H1 (cell line): ENCODE data around the gene DOCK9.

Source experiments
- ASH2L ChIP-seq: fragments of 200-600, 300-600 bp; sonication (generic); IDR thresholded peaks from one replicate; pipeline ENCODE4 v1.7.1; 2017; ENCODE audit warnings: low read length
- CHD2 ChIP-seq: IDR thresholded peaks from 2 replicates; pipeline ENCODE4 v1.6.1; 2012; ENCODE audit warnings: low read length, improper control_type of control experiment
- CTCF ChIP-seq, 3 experiments: IDR thresholded peaks; 1 replicate in 2 of 3; 2 replicates in 1 of 3; pipeline versions ENCODE4 v1.5.1 to v1.6.1; 2011; ENCODE audit warnings: low read length in 3 of 3, mild to moderate bottlenecking in 3 of 3, inconsistent platforms in 2 of 3, low read depth in 1 of 3, moderate library complexity in 1 of 3; ENCODE audit not compliant: insufficient read depth in 1 of 3; ENCODE audit errors: control extremely low read depth in 1 of 3
- FOSL1 ChIP-seq: IDR thresholded peaks from 2 replicates; pipeline ENCODE4 v1.6.1; 2011; ENCODE audit warnings: mild to moderate bottlenecking, low read depth, low read length, moderate library complexity; ENCODE audit not compliant: insufficient read depth
- MAFK ChIP-seq: IDR thresholded peaks from 2 replicates; pipeline ENCODE4 v1.6.1; 2012; ENCODE audit warnings: low read depth, mild to moderate bottlenecking, improper control_type of control experiment, low read length
- POLR2A ChIP-seq, 2 experiments: IDR thresholded peaks; 1 replicate in 1 of 2; 2 replicates in 1 of 2; pipeline ENCODE4 v1.6.1; 2011; ENCODE audit warnings: low read depth in 2 of 2, low read length in 2 of 2, mild to moderate bottlenecking in 2 of 2; ENCODE audit errors: control extremely low read depth in 1 of 2
- POLR2AphosphoS5 ChIP-seq: IDR thresholded peaks from 2 replicates; pipeline ENCODE4 v1.6.1; 2011; ENCODE audit warnings: low read depth, low read length
- SIN3A ChIP-seq, 2 experiments: IDR thresholded peaks in 1 of 2; conservative IDR thresholded peaks in 1 of 2; 2 replicates each; pipeline ENCODE4 v1.6.1; 2011 to 2012; ENCODE audit warnings: low read length in 2 of 2, improper control_type of control experiment in 1 of 2, low read depth in 1 of 2, mild to moderate bottlenecking in 1 of 2
- SP1 ChIP-seq: IDR thresholded peaks from 2 replicates; pipeline ENCODE4 v1.6.1; 2011; ENCODE audit warnings: low read depth, low read length
- TAF1 ChIP-seq: IDR thresholded peaks from 2 replicates; pipeline ENCODE4 v1.6.1; 2011; ENCODE audit warnings: mild to moderate bottlenecking, low read depth, low read length
- TBP ChIP-seq: IDR thresholded peaks from 2 replicates; pipeline ENCODE4 v1.6.1; 2011; ENCODE audit warnings: low read depth, low read length, improper control_type of control experiment
- YY1 ChIP-seq: IDR thresholded peaks from 2 replicates; pipeline ENCODE4 v1.6.1; 2011; ENCODE audit warnings: low read depth, mild to moderate bottlenecking, low read length
- ZNF274 ChIP-seq: IDR thresholded peaks from 2 replicates; pipeline ENCODE4 v1.7.0; 2012; ENCODE audit warnings: low read length, borderline replicate concordance; ENCODE audit errors: extremely low read depth

GRCh38 chr13:98845742-98846141 is 132.1 kb downstream of the DOCK9 start:
- TF ChIP-seq SP1 (no peak), CHD2 (no peak), CTCF (IDR thresholded peaks at IDR 0.05; ENCODE audit: control extremely low read depth in 1 of 3, insufficient read depth in 1 of 3, low read depth in 1 of 3, low read length in 3 of 3) (no peak), TAF1 (no peak), ZNF274 (no peak), FOSL1 (no peak), TBP (no peak), YY1 (no peak), SIN3A (conservative IDR thresholded peaks at IDR 0.05 in 1 of 2, IDR thresholded peaks at IDR 0.05 in 1 of 2; ENCODE audit: low read depth in 1 of 2, low read length in 2 of 2) (no peak), POLR2A (IDR thresholded peaks at IDR 0.05; ENCODE audit: control extremely low read depth in 1 of 2, low read depth in 2 of 2, low read length in 2 of 2) (no peak), MAFK (no peak), ASH2L (no peak), POLR2AphosphoS5 (no peak)
